Prostate gland (tissue), 2 donors: Measurements from ENCODE around the gene POLR2B. TPM values are rescaled to one million over a fixed set of nuclear protein-coding genes. Genes with fewer than 3 reads are reported as not detected.
A peak's percentile ranks its signal among the peaks of the same experiment; 100 is the strongest.

ENCODE experiments used
- DNase-seq: peaks from one replicate; pipeline ENCODE4 v3.0.0-alpha.2; 2019; ENCODE audit warnings: low spot score
- H3K27ac ChIP-seq, 2 donors: fragments of 200-600 bp; sonication (generic); 2 replicates each; pipeline ENCODE4 v1.5.1; 2017 to 2019
- H3K27me3 ChIP-seq: fragments of 200-600 bp; sonication (generic); replicated peaks from 2 replicates; pipeline ENCODE4 v1.5.1; 2019; ENCODE audit not compliant: insufficient read depth
- H3K36me3 ChIP-seq, 2 donors: fragments of 200-600 bp; sonication (generic); 1 replicate in 1 of 2; 2 replicates in 1 of 2; pipeline versions ENCODE4 v1.5.1 to v1.8.1; 2017 to 2019
- H3K4me1 ChIP-seq: fragments of 200-600 bp; sonication (generic); replicated peaks from 2 replicates; pipeline ENCODE4 v1.5.1; 2019
- H3K4me3 ChIP-seq, 2 donors: fragments of 200-600 bp; sonication (generic); 2 replicates each; pipeline ENCODE4 v1.5.1; 2017 to 2019
- H3K9me3 ChIP-seq: fragments of 200-600 bp; sonication (generic); 2 replicates; pipeline ENCODE4 v1.5.1; 2017
- CTCF ChIP-seq, 4 experiments: fragments of 200-600 bp in 2 of 4; fragments of 450-650 bp in 2 of 4; sonication (generic) in 2 of 4; IDR thresholded peaks; 1 replicate in 3 of 4; 2 replicates in 1 of 4; pipeline ENCODE4 v1.5.1; 2016 to 2019; ENCODE audit warnings: antibody characterized with exemption in 4 of 4, mild to moderate bottlenecking in 2 of 4, moderate library complexity in 2 of 4
- POLR2A ChIP-seq: fragments of 450-650 bp; IDR thresholded peaks from one replicate; pipeline ENCODE4 v1.6.1; 2016; ENCODE audit warnings: antibody characterized with exemption, mild to moderate bottlenecking
- POLR2AphosphoS5 ChIP-seq: sonication (generic); formaldehyde crosslinking; IDR thresholded peaks from one replicate; pipeline ENCODE4 v1.6.1; 2017; ENCODE audit warnings: antibody characterized with exemption
- WGBS: methylation state at CpG from one replicate; pipeline ENCODE4 v1.1.5; 2018; 5-methylcytosine and 5-hydroxymethylcytosine counted together
- intact Hi-C: fragments of 100-400 bp; cut with DNase I; formaldehyde crosslinking; loops from one replicate; pipeline ENCODE4 v1.14.2; 2022
- total RNA-seq, 2 donors: library from RNA; depleted of rRNA; stranded (reverse); fragments of >200 nt; gene quantifications; one replicate each; pipeline ENCODE4 v1.1.0, GENCODE V29; 2016

The POLR2B gene
- total RNA-seq, 2 donors from 2014 or later: 74.0 to 76.1 TPM

GRCh38 chr4:56940403-56940802, 38.3 kb upstream of the POLR2B start:
- H3K27ac ChIP-seq: no peak overlapping the region
- H3K9me3 ChIP-seq: no peaks in the 10 kb centered on the region
- no peaks in the 10 kb centered on the region for H3K4me1 ChIP-seq
- WGBS: 95% methylated on average over 12 of the region's 12 CpGs
- H3K36me3 ChIP-seq: no peaks in the 10 kb centered on the region
- TF ChIP-seq POLR2A: no peak
- TF ChIP-seq CTCF (IDR thresholded peaks at IDR 0.05): no peak
- TF ChIP-seq POLR2AphosphoS5: no peak
- intact Hi-C loops: no loop called here
- no peak for DNase-seq
- H3K27me3 ChIP-seq: no peaks in the 10 kb centered on the region
- H3K4me3 ChIP-seq: no peak overlapping the region

- Histone ChIP-seq H3K9me3 (no peaks in the 10 kb centered on the region), H3K27me3 (no peaks in the 10 kb centered on the region), H3K36me3 (no peaks in the 10 kb centered on the region), H3K27ac (no peak overlapping the region), H3K4me3 (no peak overlapping the region), H3K4me1 (no peaks in the 10 kb centered on the region)
- DNase-seq: no peak
- TF ChIP-seq POLR2AphosphoS5: no peak
- TF ChIP-seq CTCF (IDR thresholded peaks at IDR 0.05): no peak
- TF ChIP-seq POLR2A: no peak
- intact Hi-C loops: no loop called here
These were observed 37.7 kb upstream of the POLR2B start for GRCh38 chr4:56940971-56941370.

- intact Hi-C loops: no loop called here
These were observed 37.3 kb upstream of the POLR2B start for GRCh38 chr4:56941403-56941802.

GRCh38 chr4:56953680-56954520, 24.8 kb upstream of the POLR2B start:
- no peaks in the 10 kb centered on the region for H3K27me3 ChIP-seq
- no peaks in the 10 kb centered on the region for H3K9me3 ChIP-seq
- H3K4me3 ChIP-seq: no peak overlapping the region
- H3K27ac ChIP-seq: no peak overlapping the region
- H3K4me1 ChIP-seq: no peaks in the 10 kb centered on the region
- no peak for TF ChIP-seq POLR2A
- no peak for TF ChIP-seq CTCF (IDR thresholded peaks at IDR 0.05)
- no peak for TF ChIP-seq POLR2AphosphoS5
- WGBS: 75% methylated on average over 9 of the region's 9 CpGs
- intact Hi-C loops: no loop called here
- no peaks in the 10 kb centered on the region for H3K36me3 ChIP-seq
- DNase-seq: no peak

More at GRCh38 chr4:56941403-56941802, 37.3 kb upstream of the POLR2B start:
- H3K4me1 ChIP-seq: no peaks in the 10 kb centered on the region
- H3K27ac ChIP-seq: no peak overlapping the region
- no peaks in the 10 kb centered on the region for H3K9me3 ChIP-seq
- no peaks in the 10 kb centered on the region for H3K27me3 ChIP-seq
- H3K36me3 ChIP-seq: no peaks in the 10 kb centered on the region
- TF ChIP-seq POLR2A (no peak), POLR2AphosphoS5 (no peak), CTCF (IDR thresholded peaks at IDR 0.05) (no peak)
- WGBS: 80% methylated on average over 3 of the region's 3 CpGs
- no peak overlapping the region for H3K4me3 ChIP-seq
- DNase-seq: no peak

GRCh38 chr4:56958111-56958517, 20.6 kb upstream of the POLR2B start:
- H3K4me3 ChIP-seq: no peak overlapping the region
- H3K9me3 ChIP-seq: no peaks in the 10 kb centered on the region
- 8% methylated on average over 7 of the region's 7 CpGs for WGBS
- DNase-seq: peak; percentile 72
- intact Hi-C loops: no loop called here
- H3K27ac ChIP-seq: peak overlapping the region in 1 of 2 donors; percentile 56
- no peaks in the 10 kb centered on the region for H3K27me3 ChIP-seq
- peak; percentile 74 for TF ChIP-seq POLR2AphosphoS5
- TF ChIP-seq CTCF (IDR thresholded peaks at IDR 0.05): no peak
- no peaks in the 10 kb centered on the region for H3K4me1 ChIP-seq
- H3K36me3 ChIP-seq: no peaks in the 10 kb centered on the region
